ENCODE measurements around the gene NSMCE4A.
"Not testable (repeated sequence)": the region's sequence is repeated elsewhere in the genome, so short reads cannot be mapped to it uniquely, and the experiment has no call there.

Gene NSMCE4A

GRCh38 chr10:121974535-121975294 lies at the start of gene NSMCE4A:
TSS of gene NSMCE4A (minus strand) at chr10:121975217. CDS start at chr10:121975165, 52 bp downstream.
- DNase-seq (ENCODE audit: low read depth), result peak; percentile 76
- peak within 1 kb of the TSS; percentile 67 for H3K4me3 ChIP-seq (replicated peaks; ENCODE audit: low read depth, low read length)
- no peak for TF ChIP-seq CTCF (IDR thresholded peaks at IDR 0.05; ENCODE audit: low read length, missing control alignments)

GRCh38 chr10:122023257-122023656 lies 48.2 kb upstream of the NSMCE4A start:
- not testable (repeated sequence) for DNase-seq (ENCODE audit: low read depth); H3K4me3 ChIP-seq (replicated peaks; ENCODE audit: low read depth, low read length)

GRCh38 chr10:122022276-122022675 lies 47.3 kb upstream of the NSMCE4A start:
- DNase-seq (ENCODE audit: low read depth), result no peak
- no peak overlapping the region for H3K4me3 ChIP-seq (replicated peaks; ENCODE audit: low read depth, low read length)
- no peak for TF ChIP-seq CTCF (IDR thresholded peaks at IDR 0.05; ENCODE audit: low read length, missing control alignments)

GRCh38 chr10:122021828-122022227 lies 46.8 kb upstream of the NSMCE4A start:
- no peak for TF ChIP-seq CTCF (IDR thresholded peaks at IDR 0.05; ENCODE audit: low read length, missing control alignments)
- H3K4me3 ChIP-seq (replicated peaks; ENCODE audit: low read depth, low read length), result no peak overlapping the region

GRCh38 chr10:122021379-122021778 lies 46.4 kb upstream of the NSMCE4A start:
- DNase-seq (ENCODE audit: low read depth), result peak; percentile 33
- no peak overlapping the region for H3K4me3 ChIP-seq (replicated peaks; ENCODE audit: low read depth, low read length)
- TF ChIP-seq CTCF (IDR thresholded peaks at IDR 0.05; ENCODE audit: low read length, missing control alignments), result no peak

More at GRCh38 chr10:122021828-122022227, 46.8 kb upstream of the NSMCE4A start:
- no peak for DNase-seq (ENCODE audit: low read depth)

- TF ChIP-seq CTCF (IDR thresholded peaks at IDR 0.05; ENCODE audit: low read length, missing control alignments), result no peak
Observed at GRCh38 chr10:122020226-122020625, 45.2 kb upstream of the NSMCE4A start.

GRCh38 chr10:122019414-122019975 lies 44.5 kb upstream of the NSMCE4A start:
- TF ChIP-seq CTCF (IDR thresholded peaks at IDR 0.05; ENCODE audit: low read length, missing control alignments), result no peak
- DNase-seq (ENCODE audit: low read depth), result no peak
- H3K4me3 ChIP-seq (replicated peaks; ENCODE audit: low read depth, low read length), result no peak overlapping the region

More at GRCh38 chr10:122020226-122020625, 45.2 kb upstream of the NSMCE4A start:
- no peak overlapping the region for H3K4me3 ChIP-seq (replicated peaks; ENCODE audit: low read depth, low read length)
- no peak for DNase-seq (ENCODE audit: low read depth)
